ENCODE measurements around the gene SCN5A. TPM values are rescaled to one million over a fixed set of nuclear protein-coding genes. Genes with fewer than 3 reads are reported as not detected.

The SCN5A gene
- total RNA-seq, 2 experiments from 2014 or later = 0.39 to 1.3 TPM

- Mint-ChIP-seq H3K27me3 (no peaks in the 10 kb centered on the region), H3K36me3 (no peaks in the 10 kb centered on the region), H3K9me3 (no peaks in the 10 kb centered on the region), H3K4me1 (no peaks in the 10 kb centered on the region), H3K27ac (no peak overlapping the region), H3K4me3 (no peak overlapping the region)
- no peak for DNase-seq
Observed at GRCh38 chr3:38605981-38606380, 43.5 kb downstream of the SCN5A start.

GRCh38 chr3:38604246-38604645, 45.2 kb downstream of the SCN5A start:
- H3K9me3 Mint-ChIP-seq = no peaks in the 10 kb centered on the region
- H3K4me1 Mint-ChIP-seq = no peaks in the 10 kb centered on the region
- H3K36me3 Mint-ChIP-seq = no peaks in the 10 kb centered on the region
- no peak overlapping the region for H3K27ac Mint-ChIP-seq
- H3K4me3 Mint-ChIP-seq = no peak overlapping the region
- no peaks in the 10 kb centered on the region for H3K27me3 Mint-ChIP-seq
- no peak for DNase-seq

- Mint-ChIP-seq H3K4me3 (no peak overlapping the region), H3K9me3 (no peaks in the 10 kb centered on the region), H3K27me3 (no peaks in the 10 kb centered on the region), H3K36me3 (no peaks in the 10 kb centered on the region), H3K4me1 (no peaks in the 10 kb centered on the region), H3K27ac (no peak overlapping the region)
- DNase-seq = no peak
Observed at GRCh38 chr3:38603731-38604131, 45.8 kb downstream of the SCN5A start.

- Mint-ChIP-seq H3K9me3 (no peaks in the 10 kb centered on the region), H3K36me3 (no peaks in the 10 kb centered on the region), H3K27me3 (peaks cover 6% of the 10 kb centered on the region), H3K4me1 (no peaks in the 10 kb centered on the region), H3K4me3 (no peak overlapping the region), H3K27ac (no peak overlapping the region)
- DNase-seq = no peak
Observed at GRCh38 chr3:38602576-38603250, 46.8 kb downstream of the SCN5A start.

GRCh38 chr3:38601956-38602550, 47.4 kb downstream of the SCN5A start:
- DNase-seq = no peak
- Mint-ChIP-seq H3K4me1 (no peaks in the 10 kb centered on the region), H3K27ac (no peak overlapping the region), H3K36me3 (no peaks in the 10 kb centered on the region), H3K27me3 (peaks cover 10% of the 10 kb centered on the region), H3K4me3 (no peak overlapping the region), H3K9me3 (no peaks in the 10 kb centered on the region)

GRCh38 chr3:38600551-38600950, 48.9 kb downstream of the SCN5A start:
- H3K27me3 Mint-ChIP-seq = peaks cover 13% of the 10 kb centered on the region
- H3K4me1 Mint-ChIP-seq = no peaks in the 10 kb centered on the region

GRCh38 chr3:38599886-38600285, 49.6 kb downstream of the SCN5A start:
- Mint-ChIP-seq H3K27me3 (peaks cover 13% of the 10 kb centered on the region), H3K9me3 (no peaks in the 10 kb centered on the region), H3K4me3 (no peak overlapping the region), H3K4me1 (no peaks in the 10 kb centered on the region), H3K36me3 (no peaks in the 10 kb centered on the region), H3K27ac (no peak overlapping the region)
- no peak for DNase-seq

More at GRCh38 chr3:38600551-38600950, 48.9 kb downstream of the SCN5A start:
- Mint-ChIP-seq H3K36me3 (no peaks in the 10 kb centered on the region), H3K9me3 (no peaks in the 10 kb centered on the region), H3K4me3 (no peak overlapping the region), H3K27ac (no peak overlapping the region)
- no peak for DNase-seq

GRCh38 chr3:38598791-38599190, 50.7 kb downstream of the SCN5A start:
- Mint-ChIP-seq H3K9me3 (no peaks in the 10 kb centered on the region), H3K27ac (no peak overlapping the region), H3K36me3 (no peaks in the 10 kb centered on the region), H3K27me3 (peaks cover 15% of the 10 kb centered on the region), H3K4me1 (no peaks in the 10 kb centered on the region), H3K4me3 (no peak overlapping the region)
- no peak for DNase-seq

- no peak for DNase-seq
- H3K4me3 Mint-ChIP-seq = no peak overlapping the region
- no peak overlapping the region for H3K27ac Mint-ChIP-seq
- no peaks in the 10 kb centered on the region for H3K4me1 Mint-ChIP-seq
- H3K36me3 Mint-ChIP-seq = no peaks in the 10 kb centered on the region
- no peaks in the 10 kb centered on the region for H3K9me3 Mint-ChIP-seq
- H3K27me3 Mint-ChIP-seq = peaks cover 17% of the 10 kb centered on the region
Observed at GRCh38 chr3:38597502-38598060, 51.9 kb downstream of the SCN5A start.

GRCh38 chr3:38595393-38595792, 54.1 kb downstream of the SCN5A start:
- H3K27me3 Mint-ChIP-seq = peaks cover 17% of the 10 kb centered on the region
- H3K36me3 Mint-ChIP-seq = no peaks in the 10 kb centered on the region
- H3K4me3 Mint-ChIP-seq = no peak overlapping the region
- no peaks in the 10 kb centered on the region for H3K4me1 Mint-ChIP-seq
- H3K27ac Mint-ChIP-seq = no peak overlapping the region
- no peak for DNase-seq
- H3K9me3 Mint-ChIP-seq = no peaks in the 10 kb centered on the region

GRCh38 chr3:38590521-38590920, 59.0 kb downstream of the SCN5A start:
- Mint-ChIP-seq H3K36me3 (no peaks in the 10 kb centered on the region), H3K27me3 (peaks cover 4% of the 10 kb centered on the region), H3K4me3 (no peak overlapping the region), H3K9me3 (no peaks in the 10 kb centered on the region), H3K4me1 (no peaks in the 10 kb centered on the region), H3K27ac (no peak overlapping the region)
- no peak for DNase-seq

- Mint-ChIP-seq H3K4me1 (no peaks in the 10 kb centered on the region), H3K36me3 (no peaks in the 10 kb centered on the region), H3K27ac (no peak overlapping the region), H3K27me3 (peaks cover 4% of the 10 kb centered on the region), H3K4me3 (no peak overlapping the region), H3K9me3 (no peaks in the 10 kb centered on the region)
- no peak for DNase-seq
Observed at GRCh38 chr3:38588995-38589937, 60.2 kb downstream of the SCN5A start.

GRCh38 chr3:38588371-38588971, 61.0 kb downstream of the SCN5A start:
- H3K27ac Mint-ChIP-seq = no peak overlapping the region
- H3K4me3 Mint-ChIP-seq = no peak overlapping the region
- no peaks in the 10 kb centered on the region for H3K4me1 Mint-ChIP-seq
- no peaks in the 10 kb centered on the region for H3K9me3 Mint-ChIP-seq
- DNase-seq = no peak
- no peaks in the 10 kb centered on the region for H3K27me3 Mint-ChIP-seq
- no peaks in the 10 kb centered on the region for H3K36me3 Mint-ChIP-seq

GRCh38 chr3:38587548-38588131, 61.8 kb downstream of the SCN5A start:
- no peaks in the 10 kb centered on the region for H3K4me1 Mint-ChIP-seq
- no peak overlapping the region for H3K4me3 Mint-ChIP-seq
- no peaks in the 10 kb centered on the region for H3K27me3 Mint-ChIP-seq
- no peaks in the 10 kb centered on the region for H3K36me3 Mint-ChIP-seq
- DNase-seq = no peak
- no peak overlapping the region for H3K27ac Mint-ChIP-seq
- H3K9me3 Mint-ChIP-seq = no peaks in the 10 kb centered on the region

Data from activated naive CD8-positive, alpha-beta T cell treated with anti-CD3 and anti-CD28 coated beads for 36 hours (primary cell).